C1 segment of cervical spinal cord (tissue), 14 donors: ENCODE data around the gene SLC38A1.
"Not testable (repeated sequence)": the region's sequence is repeated elsewhere in the genome, so short reads cannot be mapped to it uniquely, and the experiment has no call there.

Experiments used
- DNase-seq, 14 donors: peaks; one replicate each; lab custom pipeline; 2025; lab: John Stamatoyannopoulos, UW

The SLC38A1 gene

DNA sequence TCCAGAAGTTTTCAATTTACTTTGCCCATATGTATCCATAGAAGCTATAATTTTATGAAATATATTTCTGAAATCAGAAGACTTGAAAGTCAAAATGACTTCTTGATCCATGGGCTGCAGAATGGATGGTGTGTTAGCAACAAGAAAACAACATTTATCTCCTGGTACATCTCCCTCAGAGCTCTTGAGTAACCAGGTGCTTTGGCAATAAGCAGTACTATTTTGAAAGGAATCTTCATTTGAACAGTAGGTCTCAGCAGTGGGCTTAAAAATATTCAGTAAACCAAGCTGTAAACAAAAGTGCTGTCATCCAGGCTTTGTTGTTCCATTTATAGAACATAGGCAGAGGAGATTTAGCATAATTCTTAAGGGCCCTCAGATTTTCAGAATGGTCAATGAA, 100.4 kb downstream of the SLC38A1 start:
- no peak for DNase-seq

DNA sequence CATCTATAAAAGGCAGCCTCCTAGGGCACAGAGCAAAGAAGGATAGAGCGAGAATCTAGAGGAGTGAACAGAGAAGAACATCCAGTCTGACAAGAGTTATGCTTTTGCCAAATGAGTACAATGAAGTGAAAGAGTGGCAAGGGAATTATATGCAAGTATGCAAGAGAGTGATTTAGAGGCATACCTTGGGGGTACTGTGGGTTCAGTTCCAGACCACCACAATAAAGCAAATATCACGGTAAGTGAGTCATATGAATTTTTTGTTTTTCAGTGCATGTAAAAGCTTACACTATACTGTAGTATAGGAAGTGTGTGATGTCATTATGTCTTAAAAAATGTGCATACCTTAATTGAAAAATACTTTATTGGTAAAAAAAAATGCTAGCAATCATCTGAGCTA, 101.4 kb downstream of the SLC38A1 start:
- no peak for DNase-seq

DNA sequence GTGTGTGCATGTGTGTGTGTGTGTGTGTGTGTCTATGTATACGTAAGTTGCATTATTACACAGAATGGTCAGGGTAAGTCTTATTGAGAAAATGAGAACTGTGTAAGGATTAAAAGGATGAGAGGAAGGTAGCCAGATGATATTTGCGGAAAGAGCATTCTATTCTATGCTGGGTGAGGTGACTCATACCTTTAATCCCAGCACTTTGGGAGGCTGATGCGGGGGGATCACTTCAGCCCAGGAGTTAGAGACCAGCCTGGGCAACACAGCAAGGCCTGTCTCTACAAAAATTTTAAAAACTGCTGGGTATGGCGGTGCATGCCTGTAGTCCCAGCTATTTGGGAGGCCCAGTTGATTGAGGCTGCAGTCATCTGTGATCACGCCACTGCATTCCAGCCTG, 103.7 kb downstream of the SLC38A1 start:
- no peak for DNase-seq

DNA sequence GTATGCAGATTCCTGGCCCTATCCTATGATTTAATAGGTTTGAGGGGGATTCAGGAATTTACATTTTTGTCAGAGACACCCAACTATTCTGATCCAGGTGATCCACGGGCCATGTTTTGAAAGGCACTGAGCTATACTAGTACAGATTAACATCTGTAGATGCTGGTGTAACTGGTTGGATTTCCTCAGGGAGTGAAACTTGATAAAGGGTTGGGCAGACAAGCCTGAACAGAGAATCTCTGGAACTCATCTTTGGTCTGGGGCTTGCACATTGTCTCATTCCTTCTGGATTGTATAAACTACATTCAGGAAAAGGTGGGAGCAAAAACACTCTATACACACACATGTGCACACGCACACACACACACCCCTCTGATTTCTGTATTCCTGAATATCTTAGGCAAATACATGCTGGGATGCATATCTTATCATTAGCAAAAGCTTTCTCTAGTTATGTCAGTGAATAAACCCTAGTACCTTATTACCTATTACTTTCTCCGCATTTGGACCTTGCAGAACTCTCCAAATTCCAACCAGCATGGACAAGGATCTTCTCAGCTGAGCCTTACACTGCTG, 104.6 kb downstream of the SLC38A1 start:
- DNase-seq, result no peak

DNA sequence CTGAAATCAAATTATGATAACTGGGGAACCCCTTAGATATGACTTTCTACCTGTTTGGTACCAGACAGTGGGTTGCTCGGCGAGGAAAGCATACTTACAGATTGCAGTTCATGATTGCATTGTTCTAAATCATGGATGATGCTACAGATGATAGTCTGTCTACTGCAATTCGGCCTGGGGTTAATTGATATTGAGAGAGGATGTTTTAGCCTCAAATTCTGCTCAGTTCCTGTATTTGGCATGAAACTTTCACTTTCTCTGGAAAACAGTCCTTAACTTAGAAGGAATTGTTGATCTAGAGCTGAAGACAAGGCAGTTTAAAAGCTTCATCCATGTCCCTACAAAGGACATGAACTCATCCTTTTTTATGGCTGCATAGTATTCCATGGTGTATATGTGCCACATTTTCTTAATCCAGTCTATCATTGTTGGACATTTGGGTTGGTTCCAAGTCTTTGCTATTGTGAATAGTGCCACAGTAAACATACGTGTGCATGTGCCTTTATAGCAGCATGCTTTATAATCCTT, 106.2 kb downstream of the SLC38A1 start:
- not testable (repeated sequence) for DNase-seq

DNA sequence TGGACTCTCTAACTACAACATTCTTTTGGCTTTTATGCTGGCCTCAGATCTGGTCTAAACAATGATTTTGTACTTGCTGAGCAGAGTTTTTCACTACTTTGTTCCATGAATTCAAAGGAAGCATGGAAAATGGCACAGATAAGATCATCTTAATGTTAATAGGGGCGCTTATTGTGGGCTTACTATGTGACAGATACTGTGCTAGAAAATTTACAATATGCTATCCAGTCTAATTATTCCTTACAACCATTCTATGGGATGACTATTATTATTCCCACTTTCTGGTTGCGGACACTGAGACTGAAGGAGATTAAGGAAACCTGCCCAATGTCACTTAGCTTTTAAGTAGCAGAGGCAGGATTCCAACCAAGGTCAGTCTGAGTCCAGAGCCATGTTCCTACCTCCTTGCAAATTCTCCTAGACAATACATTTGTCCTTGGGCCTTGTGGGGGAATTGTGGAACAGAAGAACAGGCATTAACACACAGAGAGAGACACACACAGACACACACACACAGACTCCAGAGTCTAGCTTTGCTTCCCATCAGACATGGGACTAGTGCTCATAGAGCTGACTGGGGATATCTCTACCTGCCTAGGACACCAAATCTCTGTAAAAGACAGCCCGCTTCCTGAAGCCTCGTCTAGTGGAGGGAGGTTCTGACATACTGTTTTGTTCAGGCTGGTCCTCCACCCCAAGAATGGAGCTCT, 107.7 kb downstream of the SLC38A1 start:
- DNase-seq, result no peak

DNA sequence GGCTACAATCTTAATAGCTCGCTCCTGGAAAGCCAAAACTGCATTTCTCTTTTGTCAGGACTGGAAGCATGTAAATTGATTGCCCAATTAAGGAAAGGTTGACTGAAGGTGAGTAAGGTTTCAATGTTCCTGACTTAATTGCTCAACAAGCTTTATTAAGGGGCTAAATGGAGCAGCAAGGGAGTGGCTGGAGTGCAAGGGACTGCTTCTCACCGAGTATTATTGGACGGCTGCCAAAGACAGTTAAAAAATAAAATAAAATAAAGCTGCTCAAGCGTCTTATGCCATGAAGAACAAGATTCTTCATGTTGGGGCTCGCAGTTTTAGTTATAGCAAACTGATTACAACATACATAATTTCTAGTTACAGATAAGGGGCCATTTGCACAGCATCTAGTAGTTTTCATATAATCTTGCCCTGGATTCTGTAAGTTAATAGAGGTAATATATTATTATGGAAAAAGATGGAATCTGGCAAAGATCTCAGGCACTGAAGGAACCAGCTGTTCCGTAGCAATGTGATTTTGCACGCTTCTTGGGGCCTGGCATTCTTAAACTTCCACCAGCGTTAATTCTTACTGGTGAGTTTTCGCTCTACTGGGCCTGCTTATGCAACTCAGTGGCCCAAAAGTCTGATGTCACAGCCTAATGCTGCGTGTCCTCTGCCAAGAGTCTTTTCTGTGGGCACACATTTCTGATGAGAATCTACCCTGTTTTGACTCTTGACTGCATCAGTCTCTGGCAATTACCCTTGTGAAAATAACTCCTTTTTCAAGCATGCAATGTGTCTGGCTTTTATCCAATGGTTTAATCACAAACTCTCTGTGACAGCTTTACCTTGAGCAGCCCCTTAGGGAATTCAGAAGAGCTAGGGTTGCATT, 108.5 kb downstream of the SLC38A1 start:
- DNase-seq, result peak in 1 of 14 donors; percentile 13

DNA sequence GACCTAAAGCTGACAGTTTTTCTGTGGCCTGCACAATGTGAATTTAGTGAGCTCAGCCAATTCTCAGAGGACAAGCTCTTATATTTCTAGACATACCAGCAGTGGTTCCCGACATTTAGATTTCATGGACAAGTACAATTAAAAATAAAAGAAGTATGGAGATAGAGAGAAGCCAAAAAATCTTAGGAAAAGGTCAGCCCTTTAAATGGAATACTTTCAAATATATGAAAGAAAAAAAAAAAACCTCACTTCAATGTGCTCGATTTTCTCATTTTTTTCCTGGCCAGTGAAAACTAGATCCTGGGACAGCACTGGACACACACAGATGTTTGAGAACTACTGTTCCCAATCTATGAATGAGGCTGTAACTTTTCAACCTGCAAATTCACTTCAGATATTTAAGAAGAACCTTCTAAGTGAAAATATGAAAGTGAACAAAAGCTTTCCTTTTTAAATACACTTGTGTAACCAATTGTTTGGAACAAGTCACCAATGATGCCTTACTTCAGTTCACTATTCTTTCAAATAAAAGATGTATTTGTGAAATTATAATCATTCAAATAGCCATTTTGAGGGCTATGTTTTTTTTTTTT, 109.4 kb downstream of the SLC38A1 start:
- DNase-seq, result no peak

DNA sequence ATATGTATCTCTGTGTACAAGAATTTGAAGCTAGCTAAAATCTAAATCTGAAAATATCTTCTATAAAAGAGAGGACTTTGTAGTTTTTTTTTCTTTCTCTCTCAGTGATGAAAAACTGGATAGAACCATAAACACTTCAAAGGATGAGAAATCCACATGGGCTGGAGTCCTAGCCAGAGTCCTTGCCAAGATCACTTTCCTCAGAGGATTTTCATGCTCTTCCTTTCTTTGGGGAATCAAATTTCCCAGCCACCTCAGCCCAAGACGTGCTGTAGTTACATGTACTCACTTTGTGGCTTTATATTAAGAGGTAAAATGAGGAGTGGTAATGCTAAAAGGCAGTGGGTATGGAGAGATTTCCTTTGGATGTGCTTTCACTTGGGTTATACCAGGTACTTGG, 110.3 kb downstream of the SLC38A1 start:
- DNase-seq, result no peak

DNA sequence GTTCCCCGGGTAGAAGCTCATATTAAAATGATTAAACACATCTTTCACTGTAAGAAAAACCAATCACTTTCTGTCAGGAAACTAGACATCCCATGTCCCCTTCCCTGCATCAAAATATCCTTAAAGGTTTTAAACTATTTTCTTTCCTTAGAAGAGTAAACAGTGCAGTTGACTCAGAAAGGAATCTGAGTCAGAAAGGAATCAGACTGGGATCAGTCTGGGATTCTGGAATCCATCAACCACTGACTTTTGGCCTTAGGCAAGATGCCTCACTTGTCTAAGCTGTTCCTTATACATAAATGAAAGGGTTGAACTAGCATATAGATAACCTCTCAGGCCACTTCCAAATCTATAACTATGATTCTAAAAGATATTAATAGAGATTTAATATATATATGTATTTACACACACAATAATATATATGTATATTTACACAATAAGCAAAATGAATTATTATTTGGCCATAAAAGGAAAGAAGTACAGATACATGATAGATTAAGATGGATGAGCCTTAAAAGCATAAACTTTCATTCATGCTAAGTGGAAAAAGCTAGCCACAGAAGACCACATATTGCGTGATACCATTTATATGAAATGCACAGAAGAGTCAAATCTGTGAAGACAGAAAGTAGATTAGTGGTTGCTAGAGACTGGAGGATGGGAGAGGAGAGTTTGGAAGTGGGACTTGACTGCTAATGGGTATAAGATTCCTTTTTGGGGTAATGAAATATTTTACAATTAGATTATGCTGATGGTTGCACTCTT, 114.4 kb downstream of the SLC38A1 start:
- no peak for DNase-seq

DNA sequence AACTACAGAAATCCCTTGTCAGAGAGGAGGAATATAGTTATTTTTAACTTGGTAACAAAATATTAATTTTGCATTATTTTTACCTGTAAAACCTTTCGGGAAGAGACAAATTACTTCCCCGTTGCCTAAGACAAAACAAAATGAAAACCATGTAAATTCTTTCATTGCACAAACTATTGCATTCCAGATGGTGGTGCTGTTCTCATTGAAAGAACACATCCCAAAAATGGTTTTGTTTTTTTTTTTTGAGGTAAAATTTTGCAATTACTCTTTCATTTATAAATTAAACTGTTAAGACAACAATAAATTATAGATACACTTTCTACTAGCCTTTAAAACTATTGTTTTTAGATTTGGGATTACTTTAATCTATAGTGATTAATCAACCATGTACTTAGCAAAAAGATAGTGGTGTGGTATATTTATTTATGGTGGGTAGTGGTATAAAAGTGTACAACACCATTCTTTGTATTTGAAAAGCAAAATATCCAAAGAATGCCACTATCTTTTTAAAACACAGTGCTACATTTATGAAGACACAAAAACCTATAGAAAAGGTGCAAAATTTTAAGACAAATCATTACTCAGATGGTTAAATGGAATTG, 115.5 kb downstream of the SLC38A1 start:
- DNase-seq, result no peak

DNA sequence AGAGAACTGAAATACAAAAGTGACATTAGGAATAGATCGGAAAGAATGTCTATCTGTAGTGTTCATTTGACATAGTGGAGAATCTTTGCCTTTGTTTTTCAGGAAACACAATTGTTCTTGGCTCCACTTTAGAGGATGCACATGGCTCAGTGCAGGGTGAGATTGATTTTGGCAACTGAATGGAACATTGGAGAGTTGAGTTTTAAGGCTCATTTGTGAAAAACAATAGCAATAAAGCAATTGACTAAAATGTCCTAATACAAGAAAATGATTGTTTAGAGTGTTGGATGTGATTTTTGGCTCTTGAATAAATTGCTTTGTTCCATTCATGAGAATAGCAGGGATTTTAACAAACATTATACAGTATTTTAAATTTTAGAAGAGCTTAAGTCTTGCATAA, 116.4 kb downstream of the SLC38A1 start:
- DNase-seq, result peak in 1 of 14 donors; percentile 35

DNA sequence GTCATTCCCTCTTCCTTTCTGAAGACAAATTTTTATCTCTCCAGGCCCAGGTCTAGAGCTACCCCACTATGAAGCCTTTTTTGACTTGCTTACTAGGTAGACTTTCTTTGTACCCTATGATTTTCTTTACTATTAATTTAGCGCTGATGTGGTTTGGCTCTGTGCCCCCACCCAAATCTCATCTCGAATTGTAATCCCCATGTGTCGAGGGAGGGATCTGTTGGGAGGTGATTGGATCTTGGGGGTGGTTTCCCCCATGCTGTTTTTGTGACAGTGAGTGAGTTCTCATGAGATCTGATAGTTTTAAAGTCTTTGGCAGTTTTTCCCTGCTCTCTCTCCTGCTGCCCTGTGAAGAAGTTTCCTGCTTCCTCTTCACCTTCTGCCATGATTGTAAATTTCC, 118.1 kb downstream of the SLC38A1 start:
- DNase-seq, result no peak

DNA sequence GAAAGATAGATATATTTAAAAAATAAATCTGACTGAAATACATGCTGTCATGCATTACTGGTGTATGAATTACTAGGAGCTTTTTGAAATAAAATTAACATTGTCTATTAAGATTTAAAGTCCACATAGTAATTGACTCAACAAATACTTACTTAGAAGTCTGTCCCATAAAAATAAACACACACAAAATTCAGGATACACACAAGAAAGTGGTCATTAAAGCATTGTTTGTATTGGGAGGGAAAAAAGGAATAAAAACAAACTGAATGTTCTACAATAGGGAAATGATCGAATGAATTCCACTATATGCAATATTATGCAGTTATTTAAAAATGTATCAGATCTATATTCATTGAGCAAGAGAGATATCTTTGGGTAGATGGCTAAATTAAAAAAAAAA, 118.9 kb downstream of the SLC38A1 start:
- DNase-seq, result no peak

DNA sequence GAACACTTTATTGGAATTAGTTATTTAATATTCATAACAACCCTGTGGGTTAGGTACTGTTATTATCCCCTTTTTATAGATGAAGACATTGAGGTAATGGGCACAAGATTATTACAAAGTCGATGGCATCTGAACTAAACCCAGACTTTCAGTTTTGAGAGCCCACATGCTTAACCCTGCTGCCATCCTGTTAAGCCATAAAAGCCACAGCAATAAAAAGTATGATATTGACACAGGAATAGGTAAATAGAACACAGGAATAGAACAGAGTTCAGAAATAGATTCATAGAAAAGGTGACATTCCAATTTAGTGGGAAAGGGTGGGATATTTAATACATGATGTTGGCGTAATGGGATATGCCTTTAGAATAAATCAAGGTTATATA, 119.8 kb downstream of the SLC38A1 start:
- DNase-seq, result no peak

DNA sequence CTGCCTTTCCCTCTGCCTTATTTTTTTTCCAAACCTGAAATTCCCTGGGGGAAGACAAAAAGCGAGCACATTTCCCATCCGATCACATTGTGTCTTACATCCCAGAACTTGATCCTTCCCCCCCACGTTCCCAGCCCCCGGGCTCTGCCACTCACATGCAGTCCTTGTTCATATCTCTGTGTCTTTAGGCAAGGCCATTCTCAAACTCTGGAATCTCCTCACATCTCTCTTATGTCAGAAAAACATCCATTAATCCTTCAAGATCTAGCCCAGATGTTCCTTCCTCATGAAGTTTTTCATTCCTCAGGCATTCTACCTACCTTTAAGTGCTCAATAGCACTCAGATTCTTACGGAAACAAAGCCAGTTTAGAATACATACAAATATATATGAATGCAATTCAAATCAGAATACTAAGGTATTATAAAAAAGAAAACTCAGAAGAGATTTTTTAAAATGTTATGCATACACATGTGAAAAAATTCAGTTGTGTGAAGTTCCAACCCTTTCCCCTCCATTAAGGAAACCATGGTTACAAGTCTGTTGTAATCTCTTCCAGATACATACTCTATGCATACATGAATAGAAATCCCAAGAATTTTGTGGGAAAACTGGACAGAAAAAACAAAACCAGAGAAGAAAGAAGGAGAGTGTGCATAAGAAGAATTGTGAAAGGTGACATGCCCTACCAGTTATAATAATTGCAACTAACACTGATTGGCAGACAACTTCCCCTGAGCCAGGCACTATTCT, 120.3 kb downstream of the SLC38A1 start:
- no peak for DNase-seq

DNA sequence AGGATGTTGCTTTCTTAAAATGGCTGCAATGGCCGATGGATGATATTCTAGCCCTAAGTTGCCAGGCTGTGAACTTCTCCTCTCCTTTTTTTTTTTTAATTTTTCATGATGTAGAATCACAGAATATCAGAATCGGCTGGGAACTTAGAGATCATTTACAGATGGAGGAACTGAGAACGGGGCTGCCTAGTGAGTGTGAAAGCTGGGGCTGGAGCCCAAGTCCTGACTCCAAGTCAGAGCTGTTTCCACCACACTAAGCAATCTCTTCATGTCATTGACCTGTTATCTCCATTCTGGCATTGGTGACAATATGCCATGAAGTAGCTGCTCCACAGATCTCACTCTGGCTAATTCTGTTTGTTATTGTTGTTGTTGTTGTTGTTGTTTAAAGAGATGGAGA, 121.7 kb downstream of the SLC38A1 start:
- DNase-seq, result no peak

DNA sequence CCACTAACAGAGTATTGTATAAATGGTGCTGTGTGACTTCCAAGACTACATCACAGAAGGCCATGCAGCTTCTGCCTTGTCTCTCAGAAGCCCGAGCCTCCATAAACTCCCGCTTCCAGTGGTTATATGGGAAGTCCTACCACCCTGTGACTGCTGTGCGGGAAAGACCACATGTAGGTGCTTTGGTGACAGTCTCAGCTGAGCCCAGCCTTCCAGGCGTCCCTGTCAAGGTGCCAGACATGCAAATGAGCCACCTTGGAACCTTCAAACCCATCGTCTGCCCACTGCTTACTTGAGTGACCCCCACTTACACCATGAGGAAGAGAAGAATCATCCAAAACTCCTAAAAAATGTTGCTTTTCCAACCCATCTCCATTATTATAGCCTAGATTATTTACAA, 123.0 kb downstream of the SLC38A1 start:
- no peak for DNase-seq

DNA sequence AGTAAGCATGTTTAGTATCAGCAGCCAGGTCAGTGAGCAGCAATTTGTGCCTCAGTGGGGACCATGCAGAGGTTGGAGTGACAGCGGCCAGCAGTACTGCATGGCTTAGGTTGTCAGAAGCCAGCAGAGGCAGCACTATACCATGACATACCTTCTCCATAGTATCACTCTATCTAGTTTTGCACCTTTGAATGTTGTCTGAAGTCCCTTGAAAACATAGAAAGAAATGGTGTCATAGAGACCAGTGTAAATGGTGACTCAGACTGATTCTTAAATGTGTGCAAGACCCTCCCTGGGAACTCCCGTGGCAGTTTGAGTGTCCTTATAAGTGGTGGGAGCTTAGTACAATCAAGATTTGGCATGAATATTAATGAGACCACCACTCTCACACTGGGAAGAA, 124.4 kb downstream of the SLC38A1 start:
- no peak for DNase-seq

DNA sequence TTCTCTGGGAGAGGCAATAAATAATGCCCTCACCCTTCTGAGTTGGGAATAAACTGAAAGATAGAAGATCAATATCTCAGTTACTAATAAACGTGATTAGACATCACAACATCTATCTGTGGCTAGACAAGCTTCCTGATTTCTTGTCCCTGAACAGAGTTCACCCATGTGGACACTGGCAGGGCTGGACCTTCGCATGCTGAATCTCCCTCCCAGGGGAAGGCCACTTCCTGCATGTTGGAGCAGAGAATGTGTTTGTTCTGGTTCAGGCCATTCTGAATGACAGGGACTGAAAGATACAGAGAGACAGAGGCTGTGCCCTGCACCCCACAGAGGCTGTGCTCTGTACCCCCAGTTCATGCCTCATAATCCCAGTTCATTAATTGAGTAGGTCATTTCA, 132.6 kb downstream of the SLC38A1 start:
- no peak for DNase-seq
